Measurements from ENCODE around the gene PCP4L1.
"Not testable (repeated sequence)": the region's sequence is repeated elsewhere in the genome, so short reads cannot be mapped to it uniquely, and the experiment has no call there.

PCP4L1 gene

GRCh38 chr1:161273402-161273801 lies 14.9 kb downstream of the PCP4L1 start:
- FAIRE-seq, result no peak

GRCh38 chr1:161274874-161275273 lies 16.3 kb downstream of the PCP4L1 start:
- no peak for FAIRE-seq

DNA sequence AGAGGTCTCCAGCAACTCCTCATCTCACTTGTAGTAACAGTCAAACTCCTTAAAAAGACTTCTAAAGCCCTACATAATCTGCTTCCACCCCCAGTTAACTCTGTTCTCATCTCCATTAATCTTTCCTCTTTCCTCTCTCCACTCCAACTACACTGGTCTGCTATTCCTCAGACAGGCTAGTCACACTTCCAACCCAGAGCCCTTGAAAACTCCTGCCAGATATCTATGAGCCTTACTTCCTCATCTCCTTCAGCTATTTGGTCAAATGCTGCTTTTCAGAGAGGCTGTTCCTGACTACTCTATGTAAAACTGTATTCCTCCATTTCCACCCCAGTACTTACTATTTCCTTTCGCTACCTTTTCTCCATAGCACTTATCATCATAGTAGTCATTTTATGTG lies 24.4 kb downstream of the PCP4L1 start:
- no peak for FAIRE-seq

- no peak for FAIRE-seq
Observed at GRCh38 chr1:161285113-161285512, 26.6 kb downstream of the PCP4L1 start.

DNA sequence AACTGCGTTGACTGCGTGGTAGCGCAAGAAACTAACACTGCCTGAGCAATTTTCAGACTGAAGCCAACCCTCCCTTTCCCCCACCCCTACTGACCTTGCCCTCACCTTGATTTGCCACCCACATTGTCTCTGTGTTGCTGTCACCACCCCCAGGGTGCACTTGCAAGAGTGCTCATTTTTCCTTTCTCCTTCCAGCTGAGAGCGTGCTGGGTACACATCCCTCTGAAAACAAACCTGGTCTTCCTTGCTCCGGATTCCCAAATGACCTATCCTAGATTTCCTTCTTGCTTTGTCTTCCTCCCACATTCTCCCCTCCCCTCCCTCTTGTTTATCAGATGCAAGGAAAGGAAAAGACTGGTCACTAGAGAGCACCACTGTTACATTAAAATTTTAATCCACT lies 27.0 kb downstream of the PCP4L1 start:
- FAIRE-seq, result no peak

- no peak for FAIRE-seq
Observed at GRCh38 chr1:161287482-161288054, 29.0 kb downstream of the PCP4L1 start.

GRCh38 chr1:161290779-161291178 lies 32.2 kb downstream of the PCP4L1 start:
- no peak for FAIRE-seq

GRCh38 chr1:161297415-161297814 lies 38.9 kb downstream of the PCP4L1 start:
- FAIRE-seq, result no peak

DNA sequence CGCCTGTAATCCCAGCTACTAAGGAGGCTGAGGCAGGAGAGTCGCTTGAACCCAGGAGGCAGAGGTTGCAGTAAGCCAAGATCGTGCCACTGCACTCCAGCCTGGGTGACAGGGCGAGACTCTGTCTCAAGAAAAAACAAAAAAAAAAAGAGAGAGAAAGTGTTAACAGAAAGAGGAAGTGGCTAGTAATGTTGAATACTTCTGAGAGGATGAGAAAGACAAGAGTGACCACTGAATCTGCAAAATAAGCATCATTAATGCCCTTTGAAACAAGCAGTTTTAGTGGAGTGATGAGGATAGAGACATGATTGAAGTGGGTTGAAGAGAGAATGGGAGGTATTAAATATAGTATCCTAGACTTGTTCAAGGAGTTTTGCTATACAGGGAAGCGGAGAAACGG lies 39.6 kb downstream of the PCP4L1 start:
- FAIRE-seq, result no peak

- FAIRE-seq, result no peak
Observed at GRCh38 chr1:161299347-161299746, 40.8 kb downstream of the PCP4L1 start.

DNA sequence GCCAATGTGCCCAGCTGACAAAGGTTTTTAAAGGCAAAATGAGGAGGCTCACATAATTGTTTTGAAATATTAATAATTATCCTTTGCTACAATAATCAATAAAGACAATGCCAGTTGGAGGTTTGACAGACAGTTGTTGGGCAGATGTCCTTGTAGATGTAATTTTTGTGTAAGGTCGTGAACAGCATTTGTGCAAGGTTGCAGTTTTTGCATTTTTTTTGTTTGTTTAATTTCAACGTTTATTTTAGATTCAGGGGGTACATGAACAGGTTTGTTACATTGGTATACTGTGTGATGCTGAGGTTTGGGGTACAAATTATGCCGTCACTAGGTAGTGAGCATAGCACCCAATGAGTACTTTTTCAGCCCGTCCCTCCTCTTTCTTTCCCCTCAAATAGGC lies 41.9 kb downstream of the PCP4L1 start:
- FAIRE-seq, result no peak

- no peak for FAIRE-seq
Observed at GRCh38 chr1:161304927-161305866, 46.7 kb downstream of the PCP4L1 start.

GRCh38 chr1:161305867-161306519 lies 47.4 kb downstream of the PCP4L1 start:
- no peak for FAIRE-seq

DNA sequence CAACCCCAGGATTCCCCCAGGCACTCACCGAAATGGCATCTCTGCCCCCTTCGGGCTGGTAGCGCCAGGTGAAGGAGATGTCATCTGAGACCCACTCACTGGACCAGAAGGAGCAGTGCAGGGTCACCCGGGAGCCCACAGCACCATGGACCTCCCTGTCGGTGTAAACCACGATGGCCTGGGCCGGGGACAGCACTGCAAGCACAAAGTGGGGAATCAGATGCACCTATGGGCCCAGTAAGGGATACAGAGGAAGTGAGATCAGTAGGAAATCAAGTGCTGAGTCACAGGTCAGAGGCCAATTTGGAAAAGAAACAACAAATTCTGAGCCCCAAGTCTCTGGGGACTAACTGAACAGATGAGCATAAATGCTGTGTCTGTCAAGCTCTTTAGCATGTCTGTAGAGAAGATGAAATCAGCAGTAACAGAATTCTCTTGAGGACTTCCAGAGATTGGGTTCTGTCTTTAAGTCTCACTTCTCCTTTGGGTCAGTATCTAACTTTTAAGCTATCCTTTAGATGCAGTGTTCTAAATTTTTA lies 48.8 kb downstream of the PCP4L1 start:
- FAIRE-seq, result no peak

DNA sequence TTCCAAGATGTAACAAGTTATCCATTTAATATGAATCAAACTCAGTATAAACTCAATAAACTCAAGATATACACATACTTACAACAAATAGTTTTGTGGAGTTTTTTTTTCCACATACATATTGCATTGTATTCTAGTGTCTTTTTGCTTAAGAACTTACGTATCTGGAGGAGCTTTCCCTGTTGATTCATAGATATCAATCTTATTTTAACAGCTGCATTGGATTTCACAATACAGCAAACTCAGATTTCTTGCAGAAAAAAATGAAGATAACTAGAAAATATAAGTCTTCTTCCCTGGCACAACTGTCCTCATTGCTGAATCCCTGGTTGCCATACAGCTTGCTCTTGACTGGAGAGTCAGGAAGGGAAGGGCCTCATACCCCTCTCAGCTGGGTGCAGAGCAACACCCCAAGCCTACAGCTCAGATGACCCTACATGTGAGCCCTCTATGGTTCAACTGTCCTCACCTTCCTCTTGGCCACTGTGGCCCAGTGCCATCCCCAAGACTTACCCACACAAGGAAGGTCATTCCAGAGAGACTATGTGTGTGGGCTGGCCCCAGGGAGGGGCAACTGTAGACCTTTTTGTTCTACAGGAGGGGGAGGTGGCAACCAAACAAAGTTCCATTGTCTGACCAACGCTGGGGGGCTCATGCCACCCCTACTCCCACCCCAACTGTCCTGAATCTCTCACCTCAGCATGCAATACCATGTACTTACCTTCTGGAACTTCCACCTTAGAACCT lies 49.5 kb downstream of the PCP4L1 start:
- FAIRE-seq, result no peak

DNA sequence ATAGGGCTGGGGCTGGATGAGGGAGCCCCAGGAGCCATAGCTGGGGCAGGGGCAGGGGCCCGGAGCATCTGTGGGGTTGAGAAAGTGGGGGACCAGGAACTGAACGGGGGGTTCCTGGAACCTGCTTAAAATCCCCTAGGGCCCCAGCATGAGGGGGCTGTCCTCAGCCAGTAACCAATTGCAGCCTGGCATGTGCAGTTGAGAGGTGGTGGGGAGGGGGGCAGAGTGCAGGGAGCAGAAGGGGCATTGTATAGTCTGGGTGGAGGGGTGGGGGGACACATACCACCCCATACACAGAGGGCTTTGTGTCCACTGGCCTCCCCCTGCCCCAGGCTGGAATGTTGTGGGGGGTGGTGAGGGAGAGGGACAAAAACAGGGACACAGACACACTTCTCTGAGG lies 51.3 kb downstream of the PCP4L1 start, which contains the start of gene MPZ:
Gene MPZ (minus strand): TSS at position 101 of the 400 bp plus-strand sequence. CDS start 63 bp downstream, at position 38.
- FAIRE-seq, result no peak

GRCh38 chr1:161311595-161312181 lies 53.1 kb downstream of the PCP4L1 start:
- FAIRE-seq, result no peak

DNA sequence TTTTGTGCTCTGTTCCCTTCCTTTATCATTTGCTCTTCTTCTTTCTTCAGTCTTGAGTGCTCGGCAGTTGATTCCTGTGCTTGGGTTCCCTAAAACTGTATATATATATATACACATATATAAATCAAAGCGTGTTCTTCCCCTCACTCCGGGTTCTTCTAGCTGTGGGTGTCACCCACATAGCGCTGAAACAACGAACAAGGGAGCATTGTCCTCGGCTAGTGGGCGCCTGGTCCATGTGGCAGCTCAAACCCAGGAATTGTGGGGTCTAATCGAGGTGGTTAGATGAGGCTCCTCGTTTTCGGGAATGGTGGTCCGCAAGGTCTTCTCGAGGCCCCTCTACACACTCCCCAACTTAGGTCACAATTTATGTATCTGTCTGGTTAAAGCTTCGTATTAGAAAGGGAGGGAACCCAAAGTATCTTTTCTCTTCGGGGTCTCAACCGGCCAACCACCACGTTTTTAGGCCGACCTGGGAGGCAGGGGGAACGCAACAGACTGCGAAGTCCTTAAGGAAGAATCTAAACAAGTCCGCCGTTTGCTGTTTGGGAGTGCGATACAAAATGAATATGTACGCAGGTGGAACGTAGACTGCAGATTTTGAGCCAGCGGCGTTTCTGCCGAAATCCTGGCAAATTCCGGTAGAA lies 55.1 kb downstream of the PCP4L1 start:
- FAIRE-seq, result no peak

DNA sequence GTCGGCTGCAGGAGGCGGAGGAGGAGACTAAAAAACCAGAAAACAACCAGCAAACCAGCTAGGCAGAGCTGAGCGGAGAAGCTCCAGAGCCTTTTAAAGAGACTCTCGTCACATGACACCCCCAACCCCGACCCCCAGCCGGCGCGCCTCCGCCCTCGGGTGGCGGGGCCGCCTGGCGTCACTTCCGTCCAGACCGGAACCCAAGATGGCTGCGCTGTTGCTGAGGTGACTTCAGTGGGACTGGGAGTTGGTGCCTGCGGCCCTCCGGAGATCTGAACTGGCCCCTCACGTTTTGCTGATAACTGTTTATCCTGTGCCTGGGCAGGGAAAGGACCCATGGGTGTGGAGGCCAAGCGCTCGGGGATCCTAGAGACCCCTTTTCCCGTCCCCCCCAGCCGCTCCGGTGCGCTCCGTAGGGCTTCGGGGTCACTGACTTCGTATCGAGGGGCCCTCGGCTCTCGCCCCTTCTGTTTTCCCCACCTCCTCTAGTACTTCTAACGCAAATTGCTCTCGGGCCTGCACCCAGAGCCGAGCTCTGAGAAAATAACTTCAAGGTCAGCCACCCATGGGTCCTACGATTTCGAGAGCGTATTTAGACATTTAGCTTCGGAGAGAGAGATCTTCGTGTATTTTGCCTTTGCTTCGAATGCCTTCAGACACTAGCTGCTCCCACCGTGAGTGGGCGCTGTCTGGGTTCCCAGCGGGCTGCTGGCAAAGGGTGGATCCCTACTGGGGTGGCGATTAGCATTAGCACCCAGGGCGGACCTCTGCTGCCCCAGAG lies 55.8 kb downstream of the PCP4L1 start, which contains the start of gene SDHC:
Gene SDHC (plus strand): TSS at position 181 of the 781 bp plus-strand sequence. CDS start 25 bp downstream, at position 206.
- FAIRE-seq, result peak; percentile 60

DNA sequence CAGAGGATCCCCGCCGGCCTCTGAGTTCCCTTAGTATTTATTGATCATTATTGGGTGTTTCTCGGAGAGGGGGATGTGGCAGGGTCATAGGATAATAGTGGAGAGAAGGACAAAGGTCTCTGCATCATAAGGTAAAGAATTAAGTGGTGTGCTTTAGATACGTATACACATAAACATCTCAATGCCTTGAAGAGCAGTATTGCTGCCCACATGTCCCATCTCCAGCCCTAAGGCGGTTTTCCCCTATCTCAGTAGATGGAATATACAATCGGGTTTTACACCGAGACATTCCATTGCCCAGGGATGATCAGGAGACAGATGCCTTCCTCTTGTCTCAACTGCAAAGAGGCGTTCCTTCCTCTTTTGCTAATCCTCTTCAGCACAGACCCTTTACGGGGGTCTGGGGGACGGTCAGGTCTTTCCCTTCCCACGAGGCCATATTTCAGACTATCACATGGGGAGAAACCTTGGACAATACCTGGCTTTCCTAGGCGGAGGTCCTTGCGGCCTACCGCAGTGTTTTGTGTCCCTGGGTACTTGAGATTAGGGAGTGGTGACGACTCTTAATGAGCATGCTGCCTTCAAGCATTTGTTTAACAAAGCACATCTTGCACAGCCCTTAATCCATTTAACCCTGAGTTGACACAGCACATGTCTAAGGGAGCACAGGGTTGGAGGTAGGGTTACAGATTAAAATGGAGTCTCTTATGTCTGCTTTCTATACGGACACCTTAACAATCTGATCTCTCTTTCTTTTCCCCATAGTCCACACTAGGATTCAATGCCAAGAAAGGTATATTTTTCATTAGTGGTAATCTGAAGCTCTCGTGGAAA lies 57.5 kb downstream of the PCP4L1 start:
- not testable (repeated sequence) for FAIRE-seq
